ENCODE results near the gene ACBD5. TPM values are rescaled to one million over a fixed set of nuclear protein-coding genes. Genes with fewer than 3 reads are reported as not detected.
A peak's percentile ranks its signal among the peaks of the same experiment; 100 is the strongest.
"Not testable (repeated sequence)": the region's sequence is repeated elsewhere in the genome, so short reads cannot be mapped to it uniquely, and the experiment has no call there.

The ACBD5 gene
- 10 to 100 TPM; 34.1 to 43.8 (median 41.2) TPM for polyA plus RNA-seq (ENCODE audit: insufficient read length in 4 of 4)

DNA sequence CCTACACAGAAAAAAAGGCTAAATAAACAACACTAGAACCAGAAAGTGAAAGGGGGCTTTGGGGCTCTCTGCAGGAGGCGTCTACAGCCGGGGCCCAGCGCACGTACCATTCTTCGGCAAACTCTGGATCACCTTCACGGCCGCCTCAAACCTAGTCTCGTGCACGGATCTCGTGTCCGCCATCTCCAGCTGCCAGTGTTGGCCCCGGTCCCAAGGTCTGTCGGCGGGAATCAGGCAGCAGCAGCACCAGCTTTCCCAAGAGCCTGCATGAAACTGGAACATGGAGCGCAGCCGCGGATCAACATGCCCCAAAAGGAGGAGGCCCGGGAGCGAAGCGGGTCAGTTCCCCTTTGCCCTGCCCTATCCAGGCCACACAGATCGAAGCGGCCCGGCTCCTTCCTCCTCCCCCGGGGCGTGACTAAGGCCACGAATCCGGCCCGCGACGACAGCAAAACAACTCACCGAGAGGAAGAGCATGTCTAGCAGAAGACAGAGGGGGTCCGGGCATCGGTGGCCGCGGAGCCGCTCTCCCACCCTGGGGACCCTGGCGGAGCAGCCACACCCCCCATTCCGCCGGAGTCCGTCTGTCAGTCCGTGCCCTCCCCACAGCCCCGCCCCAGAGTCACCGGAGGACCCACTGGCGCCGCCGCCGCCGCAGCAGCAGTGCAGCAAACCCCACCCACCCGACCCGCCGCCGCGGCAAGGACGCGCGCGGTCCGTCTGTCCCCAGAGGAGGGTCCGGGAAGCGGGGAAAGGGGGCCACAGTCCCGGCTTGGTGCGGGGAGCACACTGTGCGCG is at the start of gene ACBD5:
TSS of gene ACBD5 (minus strand) at position 586 of the 798 bp plus-strand sequence. CDS start at position 477, 109 bp downstream.
- peak in 3 of 4 donors; percentile 49 to 68 (median 60) for DNase-seq (ENCODE audit: low read depth in 4 of 4, low spot score in 3 of 4)

GRCh38 chr10:27285093-27285492 is 44.5 kb upstream of the ACBD5 start:
- DNase-seq (ENCODE audit: low read depth in 4 of 4, low spot score in 3 of 4), result peak in 1 of 4 donors; percentile 1

- DNase-seq (ENCODE audit: low read depth in 4 of 4, low spot score in 3 of 4), result no peak
These were observed 36.0 kb upstream of the ACBD5 start for GRCh38 chr10:27276581-27276980.

- DNase-seq (ENCODE audit: low read depth in 4 of 4, low spot score in 3 of 4), result not testable (repeated sequence)
These were observed 25.4 kb upstream of the ACBD5 start for GRCh38 chr10:27266025-27266424.

DNA sequence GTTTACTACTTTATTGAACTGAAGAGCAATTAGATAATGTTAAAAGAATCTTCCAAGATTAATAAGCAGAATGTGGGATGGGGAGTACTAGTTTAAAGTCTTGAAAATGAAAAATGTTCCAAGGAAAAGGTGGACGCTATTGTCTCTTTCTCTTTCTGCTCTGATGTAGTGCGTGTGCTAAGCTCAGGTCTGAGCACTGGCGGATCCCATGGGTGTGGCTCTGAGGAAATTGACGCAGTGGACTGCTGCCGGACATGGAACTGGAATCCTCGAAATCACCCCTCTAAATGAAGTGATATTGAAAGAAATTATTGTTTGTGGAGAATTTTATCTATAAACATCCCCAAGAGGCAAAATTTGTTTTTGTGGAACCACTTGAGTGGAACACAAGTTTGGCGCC is 22.2 kb upstream of the ACBD5 start:
- DNase-seq (ENCODE audit: low read depth in 4 of 4, low spot score in 3 of 4), result not testable (repeated sequence)

GRCh38 chr10:27258838-27259812 is 18.5 kb upstream of the ACBD5 start:
- DNase-seq (ENCODE audit: low read depth in 4 of 4, low spot score in 3 of 4), result peak in 1 of 4 donors; percentile 20

DNA sequence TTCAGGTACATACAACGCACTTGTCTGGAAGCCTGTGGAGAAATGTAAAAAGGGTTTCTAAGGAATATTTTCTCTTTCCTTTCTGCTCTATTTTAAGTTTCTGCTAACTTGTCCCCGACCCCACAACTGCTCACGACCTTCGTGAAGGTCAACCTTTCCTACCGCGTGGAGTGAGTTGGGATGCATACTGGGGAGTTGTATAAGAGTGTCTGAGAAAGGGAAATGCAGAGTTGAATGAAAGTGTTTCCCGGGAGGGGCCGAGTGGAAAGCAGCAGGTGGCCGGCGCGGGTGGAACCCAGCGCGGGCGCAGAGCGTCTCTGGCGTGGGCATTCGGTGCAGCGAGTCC is 17.9 kb upstream of the ACBD5 start:
- DNase-seq (ENCODE audit: low read depth in 4 of 4, low spot score in 3 of 4), result no peak

DNA sequence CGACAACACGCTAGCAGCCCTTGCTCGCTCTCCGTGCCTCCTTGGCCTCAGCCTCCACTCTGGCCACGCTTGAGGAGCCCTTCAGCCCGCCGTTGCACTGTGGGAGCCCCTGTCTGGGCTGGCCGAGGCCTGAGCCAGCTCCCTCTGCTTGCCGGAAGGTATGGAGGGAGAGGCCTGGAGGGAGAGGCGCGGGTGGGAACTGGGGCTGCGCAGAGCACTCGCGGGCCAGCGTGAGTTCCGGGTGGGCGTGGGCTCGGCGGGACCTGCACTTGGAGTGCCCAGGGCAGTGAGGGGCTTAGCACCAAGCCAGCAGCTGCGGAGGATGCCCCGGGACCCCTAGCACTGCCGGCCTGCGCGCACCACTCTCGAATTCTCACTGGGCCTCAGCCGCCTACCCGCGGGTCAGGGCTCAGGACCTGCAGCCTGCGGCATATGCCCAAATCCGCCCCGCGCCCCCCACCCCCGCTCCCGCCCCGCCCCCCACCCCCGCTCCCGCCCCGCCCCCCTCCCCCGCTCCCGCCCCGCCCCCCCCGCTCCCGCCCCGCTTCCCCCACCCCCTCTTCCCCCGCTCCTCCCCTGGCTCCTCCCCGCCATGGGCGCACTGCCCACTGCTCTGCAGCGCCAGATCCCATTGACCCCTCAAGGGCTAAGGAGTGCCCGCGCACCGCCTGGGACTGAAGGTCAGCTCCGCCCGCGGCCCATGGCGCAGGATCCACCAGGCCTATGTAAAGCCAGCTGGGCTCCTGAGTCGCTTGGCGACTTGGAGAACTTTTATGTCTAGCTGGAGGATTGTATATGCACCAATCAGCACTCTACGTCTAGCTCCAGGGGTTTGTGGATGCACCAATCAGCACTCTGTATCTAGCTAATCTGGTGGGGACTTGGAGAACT is 15.9 kb upstream of the ACBD5 start:
- DNase-seq (ENCODE audit: low read depth in 4 of 4, low spot score in 3 of 4), result no peak

DNA sequence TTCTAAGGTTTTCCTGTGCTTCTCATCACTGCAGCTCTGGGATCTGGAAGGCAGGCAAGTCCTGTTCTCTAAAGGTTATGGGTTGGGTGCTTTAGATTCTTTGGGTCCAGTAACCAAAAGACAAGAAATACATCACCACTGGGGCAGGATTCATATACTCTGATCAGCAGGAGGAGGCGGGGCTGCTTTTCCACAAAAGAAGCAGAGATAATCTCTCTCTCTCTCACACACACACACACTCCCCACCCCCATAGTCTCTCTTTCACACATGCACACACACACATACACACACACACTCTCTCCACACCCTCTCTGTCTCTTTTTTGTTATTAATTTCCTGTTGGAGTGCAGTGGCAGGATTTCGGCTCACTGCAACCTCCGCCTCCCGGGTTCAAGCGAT is 13.0 kb upstream of the ACBD5 start:
- DNase-seq (ENCODE audit: low read depth in 4 of 4, low spot score in 3 of 4), result no peak

DNA sequence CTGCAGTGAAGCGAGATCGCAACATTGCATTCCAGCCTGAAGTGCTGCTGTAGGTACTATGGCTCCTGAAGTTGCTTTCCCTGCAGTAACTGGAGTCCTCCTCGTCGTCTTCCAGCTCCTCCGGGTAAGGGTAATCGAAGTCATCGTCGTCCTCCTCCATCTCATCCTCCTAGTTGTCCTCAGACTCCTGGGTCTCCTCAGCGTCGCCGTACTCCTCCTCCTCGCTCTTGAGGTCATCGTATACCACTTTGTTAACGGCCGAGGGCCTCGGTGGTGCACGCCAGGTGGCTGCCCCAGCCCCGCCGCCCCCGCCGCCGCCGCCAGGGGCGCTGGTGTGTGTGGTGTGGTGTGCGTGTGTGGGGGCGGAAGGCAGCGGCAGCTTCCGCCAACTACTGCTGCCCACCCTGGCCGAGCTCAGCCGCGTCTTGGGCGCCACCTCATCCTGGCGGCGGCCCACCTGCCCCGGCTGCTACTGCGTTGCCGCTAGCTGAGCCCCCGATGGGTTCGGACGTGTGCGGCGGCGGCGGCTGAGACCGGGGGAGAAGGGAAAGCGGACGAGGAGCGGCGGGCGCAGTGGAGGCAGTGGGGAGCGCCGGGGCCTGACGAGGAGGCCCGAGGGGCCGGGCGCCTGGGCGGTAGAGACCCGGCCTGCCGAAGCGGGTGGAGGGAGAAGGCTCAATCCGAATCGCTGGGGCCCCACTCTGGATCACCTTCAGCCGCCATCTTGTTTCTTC is 11.8 kb upstream of the ACBD5 start:
- DNase-seq (ENCODE audit: low read depth in 4 of 4, low spot score in 3 of 4), result peak in 1 of 4 donors; percentile 32

DNA sequence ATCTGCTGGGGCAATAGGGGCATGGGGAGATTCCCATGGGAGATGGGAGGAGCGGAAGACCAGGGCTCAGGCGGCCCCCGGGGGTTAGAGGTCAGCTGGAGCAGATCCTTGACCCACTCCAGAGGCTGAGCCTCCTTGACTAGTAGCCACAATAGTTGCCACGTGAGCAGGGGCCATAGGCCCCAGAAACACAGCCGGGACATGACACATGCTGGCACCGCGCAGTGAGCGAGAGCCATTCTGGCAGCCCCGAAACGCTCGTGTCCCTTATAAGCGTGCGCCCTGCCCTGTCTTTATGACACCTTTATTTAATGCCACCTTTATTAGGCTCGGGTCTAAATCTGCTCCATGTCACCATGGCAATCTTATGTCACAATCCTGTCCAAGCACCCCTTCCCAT is 11.0 kb upstream of the ACBD5 start:
- no peak for DNase-seq (ENCODE audit: low read depth in 4 of 4, low spot score in 3 of 4)

- no peak for DNase-seq (ENCODE audit: low read depth in 4 of 4, low spot score in 3 of 4)
These were observed 7.6 kb upstream of the ACBD5 start for GRCh38 chr10:27248215-27248614.

DNA sequence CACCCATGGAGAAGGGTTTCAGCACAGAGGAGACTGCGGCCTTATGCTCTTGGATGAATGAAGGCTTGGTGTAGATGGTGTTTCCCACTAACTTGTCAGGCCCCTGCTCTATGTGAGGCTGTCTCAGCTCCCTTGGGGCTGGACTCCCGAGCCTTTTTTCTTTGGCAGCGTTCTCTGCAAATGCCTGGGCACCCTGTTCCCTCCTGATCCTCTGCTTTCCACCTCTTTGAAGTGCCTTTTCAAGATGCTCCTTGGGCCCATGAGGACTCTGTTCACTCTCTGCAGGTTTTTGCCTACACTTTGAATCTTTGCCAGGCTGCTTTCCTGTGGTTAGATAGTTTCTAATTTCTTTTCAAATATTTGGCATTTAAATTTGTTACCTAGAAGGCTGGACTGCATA is 6.8 kb upstream of the ACBD5 start:
- no peak for DNase-seq (ENCODE audit: low read depth in 4 of 4, low spot score in 3 of 4)

DNA sequence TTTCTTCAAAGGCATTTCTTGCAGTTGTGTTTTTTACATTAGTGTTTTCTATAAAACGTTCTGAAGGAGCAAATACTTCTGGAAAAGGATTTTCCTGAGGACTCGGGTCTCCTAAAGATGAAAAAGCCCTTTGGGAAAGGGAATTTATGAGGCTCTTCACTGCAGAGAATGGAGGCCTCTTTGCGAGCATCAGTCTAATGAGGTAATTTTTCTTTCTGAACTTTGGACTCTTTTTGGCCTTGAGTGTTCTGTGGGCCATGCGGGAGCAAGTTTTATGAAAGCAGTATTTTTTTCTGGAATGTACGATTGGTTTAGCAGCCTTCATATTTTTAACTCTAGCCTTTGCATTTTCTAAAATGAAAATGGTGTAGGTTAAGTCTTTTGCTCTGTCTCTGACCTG is 6.4 kb upstream of the ACBD5 start:
- no peak for DNase-seq (ENCODE audit: low read depth in 4 of 4, low spot score in 3 of 4)

- DNase-seq (ENCODE audit: low read depth in 4 of 4, low spot score in 3 of 4), result no peak
These were observed 5.2 kb upstream of the ACBD5 start for GRCh38 chr10:27245836-27246235.

- no peak for DNase-seq (ENCODE audit: low read depth in 4 of 4, low spot score in 3 of 4)
These were observed 4.4 kb upstream of the ACBD5 start for GRCh38 chr10:27244976-27245375.

DNA sequence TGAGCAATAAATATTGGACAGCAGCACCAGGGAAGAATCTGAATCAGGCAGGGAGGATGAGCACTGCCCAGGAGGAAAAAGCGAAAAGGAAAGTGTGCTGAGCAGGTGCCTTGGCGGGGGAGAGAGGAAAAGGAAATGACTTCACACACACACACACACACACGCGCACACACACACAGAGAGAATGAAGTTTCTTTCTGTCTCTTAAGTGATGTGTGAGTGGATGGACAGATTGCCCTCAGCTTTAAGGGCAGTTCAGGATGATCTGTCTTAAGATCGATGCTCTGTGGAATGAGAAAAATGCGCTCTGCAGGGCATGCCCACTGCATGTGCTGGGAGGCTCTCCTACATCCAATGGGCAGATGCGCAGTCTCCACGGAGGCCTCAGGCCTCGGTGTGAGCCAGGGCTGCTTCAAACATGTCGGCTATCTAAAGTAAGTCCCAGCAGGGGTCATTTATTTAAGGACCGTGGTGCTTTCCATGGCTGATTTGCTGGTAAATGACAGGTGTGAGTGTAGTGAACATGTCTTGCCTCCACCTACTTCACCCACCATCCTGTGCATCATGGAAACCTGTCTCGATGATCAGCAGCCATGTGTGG is 2.5 kb upstream of the ACBD5 start:
- DNase-seq (ENCODE audit: low read depth in 4 of 4, low spot score in 3 of 4), result peak in 3 of 4 donors; percentile 42 to 71 (median 57)

DNA sequence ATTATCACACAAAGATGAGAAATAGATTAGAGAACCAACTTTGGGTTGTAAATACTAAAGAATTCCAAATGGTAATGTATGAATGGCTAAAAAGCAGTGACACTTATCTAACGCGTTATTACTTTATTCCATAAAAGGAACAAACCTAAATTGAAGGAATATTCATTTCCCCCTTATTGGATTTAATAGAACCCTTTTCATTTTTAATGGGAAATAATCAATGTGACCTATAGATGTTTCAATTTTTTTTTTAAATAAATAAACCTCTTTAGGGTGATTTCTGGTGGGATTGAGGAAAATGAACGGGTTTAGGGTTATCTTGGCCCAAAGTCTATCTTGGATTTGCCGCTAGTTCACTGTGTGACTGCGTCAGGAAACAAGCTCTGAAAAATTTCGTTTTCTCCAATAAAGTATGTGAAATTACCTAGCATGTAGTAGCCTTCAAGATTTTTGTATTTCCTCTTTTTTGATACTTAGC is 1.9 kb upstream of the ACBD5 start:
- DNase-seq (ENCODE audit: low read depth in 4 of 4, low spot score in 3 of 4), result no peak
